KMS-11 (cell line): ENCODE data around the gene CEBPA.
"Not testable (repeated sequence)": the region's sequence is repeated elsewhere in the genome, so short reads cannot be mapped to it uniquely, and the experiment has no call there.

Source experiments
- H2AFZ ChIP-seq: fragments of 200-600 bp; sonication (generic); 2 replicates; pipeline ENCODE4 v1.6.1; 2016; ENCODE audit warnings: antibody characterized with exemption, mixed run types, low read depth
- H3K27ac ChIP-seq: fragments of 200-600 bp; sonication (generic); 2 replicates; pipeline ENCODE4 v1.6.1; 2016; ENCODE audit warnings: mild to moderate bottlenecking, mixed run types
- H3K27me3 ChIP-seq: fragments of 200-600 bp; sonication (generic); 2 replicates; pipeline ENCODE4 v1.6.1; 2017; ENCODE audit warnings: mild to moderate bottlenecking, low read depth, mixed run types, moderate library complexity; ENCODE audit not compliant: insufficient read depth
- H3K36me3 ChIP-seq: fragments of 200-600 bp; sonication (generic); 2 replicates; pipeline ENCODE4 v1.6.1; 2017; ENCODE audit warnings: mild to moderate bottlenecking, mixed run types; ENCODE audit not compliant: insufficient read depth
- H3K4me1 ChIP-seq: fragments of 200-600 bp; sonication (generic); 2 replicates; pipeline ENCODE4 v1.6.1; 2016; ENCODE audit warnings: mild to moderate bottlenecking, low read depth, mixed run types; ENCODE audit not compliant: poor library complexity, severe bottlenecking
- H3K4me2 ChIP-seq: fragments of 200-600 bp; sonication (generic); 2 replicates; pipeline ENCODE4 v1.7.0; 2016; ENCODE audit warnings: mild to moderate bottlenecking, mixed run types
- H3K4me3 ChIP-seq: fragments of 200-600 bp; sonication (generic); IDR thresholded peaks from 2 replicates; pipeline ENCODE4 v1.6.1; 2017; ENCODE audit warnings: low read depth, low read length, mixed read lengths; ENCODE audit not compliant: insufficient read depth
- H3K79me2 ChIP-seq: fragments of 200-600 bp; sonication (generic); 2 replicates; pipeline ENCODE4 v1.6.1; 2016; ENCODE audit warnings: low read depth, mixed run types; ENCODE audit not compliant: insufficient read depth
- H3K9ac ChIP-seq: fragments of 200-600 bp; sonication (generic); 2 replicates; pipeline ENCODE4 v1.6.1; 2016; ENCODE audit warnings: mild to moderate bottlenecking, mixed run types
- H4K20me1 ChIP-seq: fragments of 200-600 bp; sonication (generic); 2 replicates; pipeline ENCODE4 v1.6.1; 2016; ENCODE audit warnings: mild to moderate bottlenecking, mixed run types; ENCODE audit not compliant: insufficient read depth
- TF ChIP-seq, protein P1 (sequence below): fragments of 200-600 bp; sonication (generic); conservative IDR thresholded peaks from 2 replicates; pipeline ENCODE4 v1.6.1; 2017; ENCODE audit warnings: low read depth, mild to moderate bottlenecking, antibody characterized with exemption, low read length, moderate library complexity, mixed read lengths

Gene CEBPA

DNA sequence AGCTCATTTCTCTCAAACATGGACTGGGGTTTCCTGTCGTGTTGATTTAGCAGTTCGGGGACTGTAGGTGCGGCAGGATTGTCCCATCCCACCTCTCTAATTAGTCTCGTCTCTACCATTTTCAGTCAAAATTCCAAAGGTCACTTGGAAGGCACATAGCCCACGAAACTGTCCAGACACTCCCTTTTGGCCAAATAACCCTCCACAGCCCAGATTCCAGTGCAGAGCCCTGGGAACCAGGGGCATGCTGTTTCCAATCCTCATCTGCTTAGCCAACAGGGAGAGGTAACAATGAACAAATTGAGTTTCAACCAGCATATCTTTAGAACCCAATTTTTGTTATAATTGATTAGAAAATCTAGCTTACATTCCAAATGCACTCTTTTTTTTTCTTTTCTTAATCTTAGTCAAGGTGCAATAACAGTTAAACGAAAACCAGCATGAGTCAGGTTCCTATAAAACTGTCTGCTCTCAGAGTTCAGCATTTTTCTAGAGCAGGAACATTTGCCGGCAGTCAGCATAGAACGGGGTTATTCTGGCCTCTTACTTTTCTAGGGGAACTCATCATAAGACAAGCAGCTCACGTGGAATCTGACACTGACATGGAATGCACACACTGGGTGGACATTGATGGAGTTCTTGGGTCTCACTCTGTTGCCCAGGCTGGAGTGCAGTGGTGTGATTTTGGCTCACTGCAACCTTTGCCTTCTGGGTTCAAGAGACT, 14.4 kb upstream of the CEBPA start:
- H4K20me1 ChIP-seq, result no peaks in the 10 kb centered on the region
- H3K9ac ChIP-seq, result no peak overlapping the region
- no peaks in the 10 kb centered on the region for H3K4me1 ChIP-seq
- no peak overlapping the region for H3K4me2 ChIP-seq
- no peaks in the 10 kb centered on the region for H3K27me3 ChIP-seq
- no peak overlapping the region for H3K27ac ChIP-seq
- no peak overlapping the region for H3K4me3 ChIP-seq
- H2AFZ ChIP-seq, result no peak overlapping the region
- no peaks in the 10 kb centered on the region for H3K36me3 ChIP-seq
- no peaks in the 10 kb centered on the region for H3K79me2 ChIP-seq
- TF ChIP-seq, protein P1, sequence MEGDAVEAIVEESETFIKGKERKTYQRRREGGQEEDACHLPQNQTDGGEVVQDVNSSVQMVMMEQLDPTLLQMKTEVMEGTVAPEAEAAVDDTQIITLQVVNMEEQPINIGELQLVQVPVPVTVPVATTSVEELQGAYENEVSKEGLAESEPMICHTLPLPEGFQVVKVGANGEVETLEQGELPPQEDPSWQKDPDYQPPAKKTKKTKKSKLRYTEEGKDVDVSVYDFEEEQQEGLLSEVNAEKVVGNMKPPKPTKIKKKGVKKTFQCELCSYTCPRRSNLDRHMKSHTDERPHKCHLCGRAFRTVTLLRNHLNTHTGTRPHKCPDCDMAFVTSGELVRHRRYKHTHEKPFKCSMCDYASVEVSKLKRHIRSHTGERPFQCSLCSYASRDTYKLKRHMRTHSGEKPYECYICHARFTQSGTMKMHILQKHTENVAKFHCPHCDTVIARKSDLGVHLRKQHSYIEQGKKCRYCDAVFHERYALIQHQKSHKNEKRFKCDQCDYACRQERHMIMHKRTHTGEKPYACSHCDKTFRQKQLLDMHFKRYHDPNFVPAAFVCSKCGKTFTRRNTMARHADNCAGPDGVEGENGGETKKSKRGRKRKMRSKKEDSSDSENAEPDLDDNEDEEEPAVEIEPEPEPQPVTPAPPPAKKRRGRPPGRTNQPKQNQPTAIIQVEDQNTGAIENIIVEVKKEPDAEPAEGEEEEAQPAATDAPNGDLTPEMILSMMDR, result no peak

DNA sequence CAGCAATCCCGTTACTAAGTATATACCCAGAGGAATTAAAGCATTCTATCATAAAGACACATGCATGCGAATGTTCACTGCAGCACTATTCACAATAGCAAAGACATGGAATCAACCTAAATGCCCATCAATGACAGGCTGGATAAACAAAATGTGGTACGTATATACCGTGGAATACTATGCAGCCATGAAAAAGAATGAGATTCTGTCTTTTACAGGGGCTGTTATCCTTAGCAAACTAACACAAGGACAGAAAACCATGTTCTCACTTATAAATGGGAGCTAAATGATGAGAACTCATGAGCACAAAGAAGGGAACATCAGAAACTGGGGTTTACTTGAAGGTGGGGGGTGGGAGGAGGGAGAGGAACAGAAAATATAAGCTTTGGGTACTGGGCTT, 10.5 kb upstream of the CEBPA start:
- H3K4me3 ChIP-seq, H4K20me1 ChIP-seq, H3K9ac ChIP-seq, H3K27me3 ChIP-seq, H3K4me1 ChIP-seq, H3K36me3 ChIP-seq, H3K4me2 ChIP-seq, H3K27ac ChIP-seq, H3K79me2 ChIP-seq, H2AFZ ChIP-seq: not testable (repeated sequence)

DNA sequence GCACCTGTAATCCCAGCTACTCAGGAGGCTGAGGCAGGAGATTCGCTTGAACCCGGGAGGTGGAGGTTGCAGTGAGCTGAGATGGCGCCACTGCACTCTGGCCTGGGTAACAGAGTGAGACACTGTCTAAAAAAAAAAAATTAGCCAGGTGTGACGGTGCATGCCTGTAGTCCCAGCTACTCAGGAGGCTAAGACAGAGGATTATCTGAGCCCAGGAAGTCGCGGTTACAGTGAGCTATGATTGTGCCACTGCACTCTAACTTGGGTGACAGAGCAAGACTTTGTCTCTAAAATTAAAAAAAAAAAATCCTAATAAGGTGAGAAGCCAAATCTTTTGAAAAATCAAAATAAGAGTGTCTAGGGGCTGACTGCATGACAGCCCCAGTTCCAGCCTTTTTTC, 9.7 kb upstream of the CEBPA start:
- Histone ChIP-seq H3K27ac (no peak overlapping the region), H3K4me1 (no peaks in the 10 kb centered on the region), H2AFZ (no peak overlapping the region), H3K27me3 (no peaks in the 10 kb centered on the region), H4K20me1 (no peaks in the 10 kb centered on the region), H3K4me3 (no peak overlapping the region), H3K4me2 (no peak overlapping the region), H3K9ac (no peak overlapping the region), H3K36me3 (no peaks in the 10 kb centered on the region), H3K79me2 (no peaks in the 10 kb centered on the region)
- TF ChIP-seq, protein P1, result no peak

DNA sequence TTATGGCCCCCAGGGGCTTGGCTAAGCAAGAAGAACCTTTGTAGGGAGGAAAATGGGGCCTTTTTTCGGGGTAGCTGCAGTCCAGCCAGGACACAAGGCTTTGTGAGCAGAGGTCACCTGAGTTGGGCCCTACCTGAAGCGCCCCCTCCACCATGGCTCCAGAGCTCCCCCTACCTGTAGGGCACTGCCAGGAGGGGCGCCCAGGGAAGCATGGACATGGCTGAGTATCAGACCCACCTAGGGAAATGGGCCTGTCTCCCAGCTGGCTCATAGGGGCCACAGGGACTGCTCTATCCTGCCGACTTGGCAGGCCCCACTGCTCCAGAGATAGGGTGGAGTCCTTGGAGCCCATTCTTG, 9.0 kb upstream of the CEBPA start:
- no peak overlapping the region for H2AFZ ChIP-seq
- no peaks in the 10 kb centered on the region for H3K36me3 ChIP-seq
- H3K27ac ChIP-seq, result no peak overlapping the region
- no peaks in the 10 kb centered on the region for H3K27me3 ChIP-seq
- no peak overlapping the region for H3K4me2 ChIP-seq
- TF ChIP-seq, protein P1, result no peak
- no peaks in the 10 kb centered on the region for H3K79me2 ChIP-seq
- H3K4me3 ChIP-seq, result no peak overlapping the region
- H3K9ac ChIP-seq, result no peak overlapping the region
- H3K4me1 ChIP-seq, result no peaks in the 10 kb centered on the region
- no peaks in the 10 kb centered on the region for H4K20me1 ChIP-seq

DNA sequence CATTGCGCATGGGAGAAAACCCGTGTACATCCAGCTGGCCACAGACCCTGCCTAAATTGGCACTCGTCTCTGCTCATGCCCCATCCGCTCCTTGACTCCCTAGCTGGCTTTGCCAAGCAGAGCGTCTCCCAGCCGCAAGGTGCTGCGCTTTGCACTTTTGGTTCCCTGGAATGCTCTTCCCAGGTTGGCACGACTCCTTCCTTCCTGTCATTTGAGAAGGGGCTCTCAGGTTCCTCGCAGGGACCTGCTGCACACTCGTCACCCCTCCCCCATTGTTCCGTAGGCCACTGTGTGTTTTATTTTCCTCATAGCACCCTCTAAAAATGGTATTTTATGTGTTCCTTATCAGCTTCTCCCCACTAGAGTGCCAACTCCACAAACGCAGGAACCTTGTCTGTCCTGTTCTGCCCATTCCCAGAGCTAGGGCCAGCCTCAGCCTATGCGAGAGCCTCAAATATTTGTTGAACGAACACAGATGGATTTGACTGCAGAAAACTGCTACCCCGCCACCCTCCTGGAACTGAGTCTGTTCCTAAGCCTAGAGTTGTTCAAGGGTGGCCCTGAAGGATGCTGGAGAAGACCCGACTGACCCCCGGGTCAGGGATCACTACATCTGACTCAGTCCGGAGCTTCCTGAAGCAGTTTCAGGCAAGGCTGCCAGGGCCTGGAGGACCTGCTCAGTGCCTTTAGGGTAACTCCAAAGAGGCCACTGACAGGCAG, 8.4 kb upstream of the CEBPA start:
- Histone ChIP-seq H3K9ac (no peak overlapping the region), H3K27ac (no peak overlapping the region), H3K79me2 (no peaks in the 10 kb centered on the region), H3K4me1 (no peaks in the 10 kb centered on the region), H3K36me3 (no peaks in the 10 kb centered on the region), H3K27me3 (no peaks in the 10 kb centered on the region), H4K20me1 (no peaks in the 10 kb centered on the region), H3K4me2 (no peak overlapping the region), H3K4me3 (no peak overlapping the region), H2AFZ (no peak overlapping the region)
- TF ChIP-seq, protein P1, result no peak
